GM12878 (cell line): ENCODE results near the gene FANCC. TPM values are rescaled to one million over a fixed set of nuclear protein-coding genes. Genes with fewer than 3 reads are reported as not detected.

ENCODE experiments used
- ATAC-seq: fragments of 200-7000 bp; cut with Tn5 transposase; 3 replicates; pipeline ENCODE4 v1.9.1; 2020; ENCODE audit warnings: mild to moderate bottlenecking, moderate library complexity
- BruUV-seq: library from RNA; stranded (reverse); fragments of 400-500 nt; replicated peaks from 2 replicates; lab custom pipeline; 2021; lab: Mats Ljungman, UMichigan
- CTCF ChIA-PET: fragments of 300-600 bp; sonication (Branson Sonifier 250); formaldehyde crosslinking; extraction: SDS; loops from one replicate; lab custom pipeline; 2021; ENCODE audit warnings: inconsistent platforms; lab: Yijun Ruan, JAX
- POLR2A ChIA-PET: fragments of 350-600 bp; formaldehyde crosslinking; extraction: SDS; loops from one replicate; lab custom pipeline; 2021; ENCODE audit warnings: inconsistent platforms; lab: Charles Lee
- RAD21 ChIA-PET: fragments of 300-600 bp; sonication (Branson Sonifier 250); formaldehyde crosslinking; loops from one replicate; lab custom pipeline; 2023; ENCODE audit warnings: antibody characterized with exemption; ENCODE audit not compliant: unreplicated experiment; lab: Charles Lee
- SMC1A ChIA-PET: fragments of 300-600 bp; sonication (Branson Sonifier 250); formaldehyde crosslinking; loops from one replicate; lab custom pipeline; 2023; ENCODE audit not compliant: unreplicated experiment, uncharacterized antibody; lab: Charles Lee
- DNase-seq: peaks from one replicate; pipeline ENCODE4 v3.0.0-alpha.2; 2011; ENCODE audit warnings: low read depth, low spot score
- FAIRE-seq: peaks from 3 replicates; lab custom pipeline; 2011; peaks lifted over from hg19 to GRCh38; lab: Jason Lieb, UNC
- H2AFZ ChIP-seq: 2 replicates; pipeline ENCODE4 v1.6.0; 2011; ENCODE audit warnings: low read depth, low read length, control low read depth; ENCODE audit not compliant: control insufficient read depth
- H3K27ac ChIP-seq: 2 replicates; pipeline ENCODE4 v1.5.1; 2011; ENCODE audit warnings: control low read depth; ENCODE audit not compliant: control insufficient read depth, insufficient read depth
- H3K27me3 ChIP-seq, 2 experiments: replicated peaks in 1 of 2; 2 replicates each; pipeline versions ENCODE4 v1.6.0 to v1.6.1; 2011; ENCODE audit warnings: low read length in 1 of 2; ENCODE audit not compliant: control insufficient read depth in 2 of 2, insufficient read depth in 2 of 2
- H3K36me3 ChIP-seq, 2 experiments: 2 replicates each; pipeline ENCODE4 v1.5.1; 2011; ENCODE audit warnings: low read length in 1 of 2; ENCODE audit not compliant: control insufficient read depth in 2 of 2, insufficient read depth in 2 of 2
- H3K4me1 ChIP-seq: 2 replicates; pipeline ENCODE4 v1.6.1; 2011; ENCODE audit warnings: mild to moderate bottlenecking, low read length, moderate library complexity, mixed read lengths; ENCODE audit not compliant: control insufficient read depth, insufficient read depth
- H3K4me2 ChIP-seq: 2 replicates; pipeline ENCODE4 v1.6.0; 2011; ENCODE audit warnings: control low read depth; ENCODE audit not compliant: control insufficient read depth, insufficient read depth
- H3K4me3 ChIP-seq: fragments of 200-600 bp; sonication (generic); 2 replicates; pipeline ENCODE4 v1.5.1; 2016
- H3K79me2 ChIP-seq: 2 replicates; pipeline ENCODE4 v1.6.0; 2011; ENCODE audit warnings: low read length; ENCODE audit not compliant: control insufficient read depth, insufficient read depth
- H3K9ac ChIP-seq: 2 replicates; pipeline ENCODE4 v1.8.0; 2011; ENCODE audit warnings: low read length, control low read depth, mixed read lengths; ENCODE audit not compliant: control insufficient read depth, insufficient read depth
- H3K9me3 ChIP-seq: replicated peaks from 3 replicates; pipeline ENCODE4 v1.5.1; 2011; ENCODE audit warnings: mild to moderate bottlenecking, low read length; ENCODE audit not compliant: control insufficient read depth, insufficient read depth
- H4K20me1 ChIP-seq: 2 replicates; pipeline ENCODE4 v1.6.0; 2011; ENCODE audit not compliant: control insufficient read depth, insufficient read depth
- HCFC1 ChIP-seq: fragments of 150-350 bp; IDR thresholded peaks from 2 replicates; pipeline ENCODE4 v1.6.1; 2014; ENCODE audit warnings: low read length
- NFXL1 ChIP-seq: fragments of 450-650 bp; IDR thresholded peaks from 2 replicates; pipeline ENCODE4 v1.6.1; 2017; ENCODE audit warnings: antibody characterized with exemption, mild to moderate bottlenecking, borderline replicate concordance
- NFYB ChIP-seq: IDR thresholded peaks from 2 replicates; pipeline ENCODE4 v1.6.1; 2011; ENCODE audit warnings: low read depth, mild to moderate bottlenecking, low read length, improper control_type of control experiment, moderate library complexity; ENCODE audit not compliant: insufficient read depth
- RAD21 ChIP-seq: IDR thresholded peaks from 2 replicates; pipeline ENCODE4 v1.6.1; 2011; ENCODE audit warnings: mild to moderate bottlenecking, low read depth, low read length, moderate library complexity; ENCODE audit not compliant: insufficient read depth
- TCF12 ChIP-seq: IDR thresholded peaks from 2 replicates; pipeline ENCODE4 v1.6.1; 2011; ENCODE audit warnings: low read depth, mild to moderate bottlenecking, low read length
- WGBS: methylation state at CpG from one replicate; pipeline ENCODE4 v1.1.6; 2016; ENCODE audit warnings: low lambda C conversion rate; ENCODE audit not compliant: insufficient replicate concordance, insufficient coverage; ENCODE audit errors: missing lambda C conversion rate; 5-methylcytosine and 5-hydroxymethylcytosine counted together
- in situ Hi-C: fragments of 300-500 bp; cut with MboI; formaldehyde crosslinking; loops from 9 replicates; pipeline ENCODE4 v1.14.3; 2018; ENCODE audit warnings: mixed read lengths
- intact Hi-C: fragments of 100-400 bp; cut with micrococcal nuclease; formaldehyde crosslinking; loops from one replicate; pipeline ENCODE4 v1.14.2; 2022; ENCODE audit not compliant: unreplicated experiment
- polyA plus RNA-seq, 11 experiments: library from polyadenylated mRNA; depleted of rRNA in 4 of 11; unstranded in 6 of 11; stranded (reverse) in 5 of 11; fragments of >200 nt; fragmentation: Nextera tagmentation in 4 of 11; fragmentation: Illumina TruSeq in 1 of 11; extraction: Ambion mirVana in 4 of 11; extraction: Trizol in 1 of 11; gene quantifications; 1 replicate in 1 of 11; 2 replicates in 10 of 11; pipeline versions ENCODE4 v1.2.1 to v1.2.3, GENCODE V29; 2011 to 2016; ENCODE audit warnings: inconsistent platforms in 2 of 11, missing spikeins in 2 of 11, low read depth in 1 of 11
- total RNA-seq, 4 experiments: library from RNA; depleted of rRNA in 3 of 4; stranded (reverse); fragments of >200 nt in 3 of 4; fragmentation: Illumina TruSeq in 1 of 4; extraction: Trizol in 1 of 4; gene quantifications; 2 replicates each; pipeline versions ENCODE4 v1.2.1 to v1.2.3, GENCODE V29; 2013 to 2021

The FANCC gene
- total and polyA plus RNA-seq, 10 of the 15 experiments (the other 5 are each of a cell fraction or from before 2014, with no cell fraction given): 1.2 to 16.8 (median 10.5) TPM

- H3K4me3 ChIP-seq: no peak overlapping the region
- TF ChIP-seq NFYB (no peak), NFXL1 (no peak), HCFC1 (no peak), TCF12 (no peak), RAD21 (no peak)
- no TSS peak for BruUV-seq
- intact Hi-C loops: no loop called here
- WGBS: 73% methylated on average over 1 of the region's 1 CpG
- no peaks in the 10 kb centered on the region for H3K27me3 ChIP-seq
- H2AFZ ChIP-seq: no peak overlapping the region
- CTCF ChIA-PET: interaction anchor here (1.2 to 5.6 kb wide), 3 partner anchors 8 to 435 kb away, joined by 3 to 58 read pairs (median 5); no protein-coding TSS in a partner anchor
- in situ Hi-C loops: no loop called here
- H3K27ac ChIP-seq: peak overlapping the region; percentile 40; the same call in 1 of the 2 replicates
- H3K4me2 ChIP-seq: no peak overlapping the region
- DNase-seq: no peak
- H3K4me1 ChIP-seq: peaks cover 13% of the 10 kb centered on the region
- no peaks in the 10 kb centered on the region for H3K36me3 ChIP-seq
- RAD21 ChIA-PET: interaction anchor here (1.1 kb wide), 1 partner anchor 51 kb away, joined by 4 read pairs; no protein-coding TSS in a partner anchor
- ATAC-seq: no peak
- POLR2A ChIA-PET: interaction anchor here (1.0 kb wide), 1 partner anchor 256 kb away, joined by 3 read pairs; no protein-coding TSS in a partner anchor
- SMC1A ChIA-PET: interaction anchor here (1.3 to 2.0 kb wide), 3 partner anchors 9 to 447 kb away, joined by 3 to 6 read pairs (median 4); no protein-coding TSS in a partner anchor
- no peaks in the 10 kb centered on the region for H3K9me3 ChIP-seq
- H3K79me2 ChIP-seq: no peaks in the 10 kb centered on the region
- H3K9ac ChIP-seq: no peak overlapping the region
- FAIRE-seq: no peak
- no peaks in the 10 kb centered on the region for H4K20me1 ChIP-seq
Measured at GRCh38 chr9:95116808-95117204, 200.7 kb downstream of the FANCC start.
